Adrenal gland (tissue), 5 donors: Measurements from ENCODE around the gene COL8A2.

Source experiments
- POLR2A ChIP-seq, 2 donors: fragments of 450-650 bp; IDR thresholded peaks; one replicate each; pipeline ENCODE4 v1.6.1; 2017; ENCODE audit warnings: antibody characterized with exemption in 2 of 2, mild to moderate bottlenecking in 2 of 2, moderate library complexity in 1 of 2
- TF ChIP-seq, protein P1 (sequence below), 6 experiments: fragments of 450-650 bp in 4 of 6; fragments of 200-600 bp in 2 of 6; sonication (generic) in 1 of 6; IDR thresholded peaks; 1 replicate in 5 of 6; 2 replicates in 1 of 6; pipeline versions ENCODE4 v1.5.1 to v1.8.0; 2016 to 2021; ENCODE audit warnings: antibody characterized with exemption in 6 of 6, mild to moderate bottlenecking in 2 of 6, moderate library complexity in 1 of 6
- donor health status: DM: no; HTN: no; CAD: no.

DNA sequence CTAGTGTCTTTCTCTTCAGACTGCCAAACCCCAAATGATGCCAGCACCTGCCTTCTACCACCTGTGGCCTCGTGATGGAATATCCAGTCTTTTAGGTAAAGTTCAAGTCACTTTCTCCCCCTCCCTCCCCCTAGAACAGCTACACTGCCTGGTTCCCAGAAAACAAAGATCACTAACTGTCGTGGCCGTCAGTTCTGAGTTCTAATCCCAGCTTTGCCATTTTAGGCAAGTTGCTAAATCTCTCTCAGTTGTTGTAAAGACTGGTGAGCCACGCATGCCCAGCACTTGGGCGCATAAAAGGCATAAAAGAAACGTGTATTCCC lies 24.9 kb upstream of the COL8A2 start:
- TF ChIP-seq, protein P1, sequence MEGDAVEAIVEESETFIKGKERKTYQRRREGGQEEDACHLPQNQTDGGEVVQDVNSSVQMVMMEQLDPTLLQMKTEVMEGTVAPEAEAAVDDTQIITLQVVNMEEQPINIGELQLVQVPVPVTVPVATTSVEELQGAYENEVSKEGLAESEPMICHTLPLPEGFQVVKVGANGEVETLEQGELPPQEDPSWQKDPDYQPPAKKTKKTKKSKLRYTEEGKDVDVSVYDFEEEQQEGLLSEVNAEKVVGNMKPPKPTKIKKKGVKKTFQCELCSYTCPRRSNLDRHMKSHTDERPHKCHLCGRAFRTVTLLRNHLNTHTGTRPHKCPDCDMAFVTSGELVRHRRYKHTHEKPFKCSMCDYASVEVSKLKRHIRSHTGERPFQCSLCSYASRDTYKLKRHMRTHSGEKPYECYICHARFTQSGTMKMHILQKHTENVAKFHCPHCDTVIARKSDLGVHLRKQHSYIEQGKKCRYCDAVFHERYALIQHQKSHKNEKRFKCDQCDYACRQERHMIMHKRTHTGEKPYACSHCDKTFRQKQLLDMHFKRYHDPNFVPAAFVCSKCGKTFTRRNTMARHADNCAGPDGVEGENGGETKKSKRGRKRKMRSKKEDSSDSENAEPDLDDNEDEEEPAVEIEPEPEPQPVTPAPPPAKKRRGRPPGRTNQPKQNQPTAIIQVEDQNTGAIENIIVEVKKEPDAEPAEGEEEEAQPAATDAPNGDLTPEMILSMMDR (IDR thresholded peaks at IDR 0.05) = no peak
- no peak for TF ChIP-seq POLR2A (IDR thresholded peaks at IDR 0.05)
